BJ (cell line): ENCODE measurements around the gene GFOD2. TPM values are rescaled to one million over a fixed set of nuclear protein-coding genes. Genes with fewer than 3 reads are reported as not detected.

Source experiments
- CTCF ChIA-PET: fragments of 350-600 bp; formaldehyde crosslinking; extraction: SDS; loops from one replicate; lab custom pipeline; 2021; ENCODE audit warnings: antibody characterized with exemption, inconsistent platforms; lab: Yijun Ruan, JAX
- POLR2A ChIA-PET: fragments of 300-600 bp; sonication (Branson Sonifier 250); formaldehyde crosslinking; extraction: SDS; loops from one replicate; lab custom pipeline; 2021; ENCODE audit warnings: antibody characterized with exemption; lab: Charles Lee
- DNase-seq: peaks from one replicate; pipeline ENCODE4 v3.0.0-alpha.2; 2011; ENCODE audit warnings: low read depth
- H3K27me3 ChIP-seq: 2 replicates; pipeline ENCODE4 v1.6.0; 2011; ENCODE audit warnings: low read length; ENCODE audit not compliant: control insufficient read depth, insufficient read depth
- H3K36me3 ChIP-seq: 2 replicates; pipeline ENCODE4 v1.5.1; 2011; ENCODE audit warnings: low read length; ENCODE audit not compliant: control insufficient read depth, insufficient read depth
- H3K4me3 ChIP-seq: 2 replicates; pipeline ENCODE4 v1.5.1; 2011; ENCODE audit warnings: low read depth, mild to moderate bottlenecking, control low read depth, low read length
- polyA plus RNA-seq: library from polyadenylated mRNA; depleted of rRNA; stranded (reverse); fragments of >200 nt; gene quantifications from 2 replicates; pipeline ENCODE4 v1.2.3, GENCODE V29; 2011
- TF ChIP-seq, protein P1 (sequence below): IDR thresholded peaks from 2 replicates; pipeline ENCODE4 v1.5.1; 2011; ENCODE audit warnings: low read depth, mild to moderate bottlenecking, control low read depth, inconsistent platforms, low read length, moderate library complexity; ENCODE audit not compliant: insufficient read depth

The GFOD2 gene
- polyA plus RNA-seq, 1 experiment, result 13.6 TPM

- ChIA-PET POLR2A (no interaction called here), CTCF (interaction anchor here (1.1 to 15.6 kb wide), 5 partner anchors 11 to 126 kb away, joined by 3 to 181 read pairs (median 17); partner anchors contain the start of genes ACD and CTCF)
- no peaks in the 10 kb centered on the region for H3K36me3 ChIP-seq
Observed at GRCh38 chr16:67647681-67648080, 71.4 kb downstream of the GFOD2 start.

GRCh38 chr16:67647111-67647651, 71.9 kb downstream of the GFOD2 start:
- no peak for DNase-seq
- H3K36me3 ChIP-seq, result no peaks in the 10 kb centered on the region
- no peak overlapping the region for H3K4me3 ChIP-seq
- peaks cover 39% of the 10 kb centered on the region for H3K27me3 ChIP-seq
- TF ChIP-seq, protein P1, sequence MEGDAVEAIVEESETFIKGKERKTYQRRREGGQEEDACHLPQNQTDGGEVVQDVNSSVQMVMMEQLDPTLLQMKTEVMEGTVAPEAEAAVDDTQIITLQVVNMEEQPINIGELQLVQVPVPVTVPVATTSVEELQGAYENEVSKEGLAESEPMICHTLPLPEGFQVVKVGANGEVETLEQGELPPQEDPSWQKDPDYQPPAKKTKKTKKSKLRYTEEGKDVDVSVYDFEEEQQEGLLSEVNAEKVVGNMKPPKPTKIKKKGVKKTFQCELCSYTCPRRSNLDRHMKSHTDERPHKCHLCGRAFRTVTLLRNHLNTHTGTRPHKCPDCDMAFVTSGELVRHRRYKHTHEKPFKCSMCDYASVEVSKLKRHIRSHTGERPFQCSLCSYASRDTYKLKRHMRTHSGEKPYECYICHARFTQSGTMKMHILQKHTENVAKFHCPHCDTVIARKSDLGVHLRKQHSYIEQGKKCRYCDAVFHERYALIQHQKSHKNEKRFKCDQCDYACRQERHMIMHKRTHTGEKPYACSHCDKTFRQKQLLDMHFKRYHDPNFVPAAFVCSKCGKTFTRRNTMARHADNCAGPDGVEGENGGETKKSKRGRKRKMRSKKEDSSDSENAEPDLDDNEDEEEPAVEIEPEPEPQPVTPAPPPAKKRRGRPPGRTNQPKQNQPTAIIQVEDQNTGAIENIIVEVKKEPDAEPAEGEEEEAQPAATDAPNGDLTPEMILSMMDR, result no peak
- POLR2A ChIA-PET, result no interaction called here
- CTCF ChIA-PET, result interaction anchor here (2.6 to 15.6 kb wide), 4 partner anchors 84 to 126 kb away, joined by 7 to 181 read pairs (median 26); partner anchors contain the start of gene CTCF

More at GRCh38 chr16:67647681-67648080, 71.4 kb downstream of the GFOD2 start:
- no peak for DNase-seq
- Histone ChIP-seq H3K27me3 (peaks cover 41% of the 10 kb centered on the region), H3K4me3 (no peak overlapping the region)
- TF ChIP-seq, protein P1, result no peak

GRCh38 chr16:67645397-67646121, 73.6 kb downstream of the GFOD2 start:
- ChIA-PET POLR2A (no interaction called here), CTCF (interaction anchor here (0.7 to 15.6 kb wide), 24 partner anchors 12 to 164 kb away, joined by 3 to 181 read pairs (median 6); partner anchors contain the start of genes ACD, ATP6V0D1, CTCF and RIPOR1)
- Histone ChIP-seq H3K4me3 (no peak overlapping the region), H3K36me3 (no peaks in the 10 kb centered on the region), H3K27me3 (peaks cover 34% of the 10 kb centered on the region)
- no peak for DNase-seq
- TF ChIP-seq, protein P1, result no peak

- no peak overlapping the region for H3K4me3 ChIP-seq
- ChIA-PET CTCF (interaction anchor here (0.7 to 15.6 kb wide), 16 partner anchors 11 to 154 kb away, joined by 3 to 181 read pairs (median 10); partner anchors contain the start of genes ACD, CTCF and RIPOR1), POLR2A (no interaction called here)
- TF ChIP-seq, protein P1, result no peak
- H3K36me3 ChIP-seq, result no peaks in the 10 kb centered on the region; the same call in 1 of the 2 replicates
- peaks cover 22% of the 10 kb centered on the region for H3K27me3 ChIP-seq
- DNase-seq, result no peak
Observed at GRCh38 chr16:67644038-67644437, 75.1 kb downstream of the GFOD2 start.
